ENCODE measurements around the gene ATP13A3.
A peak's percentile ranks its signal among the peaks of the same experiment; 100 is the strongest.
"Not testable (repeated sequence)": the region's sequence is repeated elsewhere in the genome, so short reads cannot be mapped to it uniquely, and the experiment has no call there.

ATP13A3 gene

DNA sequence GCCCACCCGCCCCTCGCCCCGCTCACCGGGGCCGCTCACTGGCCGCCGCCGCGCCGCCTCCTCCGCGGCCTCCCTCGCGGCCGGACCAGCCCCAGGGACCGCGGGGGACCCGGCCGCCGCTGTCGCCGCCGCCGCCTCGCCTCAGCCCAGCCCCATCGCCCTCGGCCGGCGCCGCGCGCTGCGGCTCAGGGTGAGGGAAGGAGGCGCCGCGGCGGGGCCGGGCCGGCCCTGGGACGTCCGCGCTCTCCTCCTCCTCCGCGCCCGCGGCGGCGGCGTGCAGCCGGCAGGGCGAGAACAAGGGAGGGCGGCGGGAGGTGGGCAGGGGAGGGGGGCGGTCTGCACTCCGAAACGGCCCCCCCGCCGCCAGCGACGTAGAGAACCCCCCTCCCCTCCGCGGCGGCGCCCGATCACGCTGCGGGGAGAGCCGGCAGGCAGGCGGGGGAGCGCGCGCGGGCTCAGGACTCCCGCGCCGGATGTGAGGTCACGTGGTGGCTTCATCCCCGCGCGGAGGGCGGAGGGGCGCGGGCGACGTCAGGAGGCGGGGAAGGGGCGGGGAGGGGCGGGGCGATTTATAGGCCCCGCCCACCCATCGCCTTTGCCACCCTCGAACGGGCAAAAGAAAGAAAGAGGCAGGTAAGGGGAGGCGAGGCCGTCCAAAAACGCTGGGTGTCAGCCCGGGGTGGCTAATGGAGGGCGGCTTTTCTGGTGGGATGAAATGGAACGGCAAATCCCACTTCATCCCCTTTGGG lies at the start of gene ATP13A3:
Gene ATP13A3 (minus strand): TSS at position 463 of the 749 bp plus-strand sequence. CDS start 24,812 bp downstream, outside the sequence.
- TF ChIP-seq ELF4 (IDR thresholded peaks at IDR 0.05) (no peak), SP1 (IDR thresholded peaks at IDR 0.05) (peak; percentile 26; the same call in 1 of the 2 replicates)
- ChIA-PET POLR2A (interaction anchor here (1.9 kb wide), 1 partner anchor 85 kb away, joined by 8 read pairs; no protein-coding TSS in a partner anchor), CTCF (interaction anchor here (0.6 to 1.3 kb wide), 2 partner anchors 15 to 28 kb away, joined by 3 to 4 read pairs; no protein-coding TSS in a partner anchor)
- DNase-seq (ENCODE audit: extremely low spot score) = peak; percentile 90

DNA sequence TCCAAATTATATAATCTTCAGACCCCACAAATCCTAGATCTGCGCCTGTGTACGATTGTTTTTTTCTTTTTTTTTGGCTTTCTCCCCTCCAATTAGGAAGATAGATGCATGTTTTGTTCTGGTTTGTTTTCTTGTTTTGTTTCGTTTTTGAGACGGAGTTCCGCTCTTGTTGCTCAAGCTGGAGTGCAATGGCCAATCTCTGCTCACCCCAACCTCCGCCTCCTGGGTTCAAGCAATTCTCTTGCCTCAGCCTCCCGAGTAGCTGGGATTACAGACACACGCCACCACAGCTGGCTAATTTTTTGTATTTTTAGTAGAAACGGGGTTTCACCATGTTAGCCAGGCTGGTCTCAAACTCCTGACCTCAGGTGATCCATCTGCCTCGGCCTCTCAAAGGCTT lies 48.4 kb upstream of the ATP13A3 start:
- POLR2A ChIA-PET = not testable (repeated sequence)
- CTCF ChIA-PET = interaction anchor here (1.7 kb wide), 1 partner anchor 59 kb away, joined by 5 read pairs; no protein-coding TSS in a partner anchor

DNA sequence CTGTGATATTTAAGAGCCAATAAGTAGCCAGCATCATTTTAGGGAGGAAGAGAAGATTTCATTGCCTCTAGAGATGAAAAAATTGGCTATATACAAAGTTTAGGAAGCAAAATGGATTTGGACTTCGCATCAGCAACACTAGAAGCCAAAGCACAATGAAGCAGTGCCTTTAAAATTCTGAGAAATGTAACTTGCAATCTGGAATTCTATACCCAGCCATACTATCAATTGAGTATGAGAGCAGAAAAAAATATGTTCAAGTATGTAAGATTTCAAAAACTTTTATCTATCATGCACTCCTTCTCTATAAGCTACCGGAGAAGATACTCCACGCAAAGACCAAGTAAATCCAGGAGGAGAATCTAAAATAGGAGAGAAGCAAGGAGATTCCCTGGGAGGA lies 47.4 kb upstream of the ATP13A3 start:
- ChIA-PET CTCF (no interaction called here), POLR2A (no interaction called here)
- no peak for TF ChIP-seq BHLHE40 (IDR thresholded peaks at IDR 0.05; ENCODE audit: borderline replicate concordance)
- TF ChIP-seq FOXM1 (IDR thresholded peaks at IDR 0.05; ENCODE audit: borderline replicate concordance) = no peak
- TF ChIP-seq TARDBP (IDR thresholded peaks at IDR 0.05) = no peak
- no peak for TF ChIP-seq HDGF (IDR thresholded peaks at IDR 0.05; ENCODE audit: borderline replicate concordance)
- no peak for TF ChIP-seq LEF1 (IDR thresholded peaks at IDR 0.05; ENCODE audit: borderline replicate concordance)
- no peak for TF ChIP-seq SUZ12 (IDR thresholded peaks at IDR 0.05)
- no peak for TF ChIP-seq ELF4 (IDR thresholded peaks at IDR 0.05)
- TF ChIP-seq FOXK2 (IDR thresholded peaks at IDR 0.05) = no peak
- no peak for TF ChIP-seq NFRKB (IDR thresholded peaks at IDR 0.05)
- DNase-seq (ENCODE audit: extremely low spot score) = no peak

More for the DNA sequence above, 48.4 kb upstream of the ATP13A3 start:
- DNase-seq (ENCODE audit: extremely low spot score) = not testable (repeated sequence)

DNA sequence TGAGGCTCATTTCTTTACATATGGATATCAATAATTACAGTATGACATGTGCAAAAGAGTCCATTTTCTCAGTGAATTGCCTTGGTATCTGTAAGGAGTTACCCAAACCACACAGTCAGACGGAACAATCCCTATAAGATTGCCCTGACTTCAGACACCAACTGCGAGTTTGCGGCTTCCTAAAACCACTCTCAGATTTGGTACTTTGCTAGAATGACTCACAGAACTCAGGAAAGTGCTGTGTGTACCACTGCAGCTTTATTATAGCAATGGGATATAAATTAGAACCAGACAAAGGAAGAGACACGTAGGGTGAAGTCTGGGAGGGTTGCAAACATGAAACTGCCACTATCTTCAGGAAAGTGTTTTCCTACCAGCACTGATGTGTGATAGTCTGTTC lies 45.8 kb upstream of the ATP13A3 start:
- ChIA-PET POLR2A (no interaction called here), CTCF (no interaction called here)
- TF ChIP-seq BHLHE40 (IDR thresholded peaks at IDR 0.05; ENCODE audit: borderline replicate concordance) (no peak), SUZ12 (IDR thresholded peaks at IDR 0.05) (no peak), SP1 (IDR thresholded peaks at IDR 0.05) (no peak), FOXM1 (IDR thresholded peaks at IDR 0.05; ENCODE audit: borderline replicate concordance) (no peak), FOXK2 (IDR thresholded peaks at IDR 0.05) (no peak), HDGF (IDR thresholded peaks at IDR 0.05; ENCODE audit: borderline replicate concordance) (no peak), NFRKB (IDR thresholded peaks at IDR 0.05) (no peak), ARNT (IDR thresholded peaks at IDR 0.05) (no peak), ELF4 (IDR thresholded peaks at IDR 0.05) (no peak), ZNF384 (IDR thresholded peaks at IDR 0.05) (no peak), FOXA1 (IDR thresholded peaks at IDR 0.05) (no peak), TARDBP (IDR thresholded peaks at IDR 0.05) (no peak), CTBP1 (IDR thresholded peaks at IDR 0.05; ENCODE audit: borderline replicate concordance) (no peak), L3MBTL2 (conservative IDR thresholded peaks at IDR 0.05) (no peak)
- TF ChIP-seq, protein P1, sequence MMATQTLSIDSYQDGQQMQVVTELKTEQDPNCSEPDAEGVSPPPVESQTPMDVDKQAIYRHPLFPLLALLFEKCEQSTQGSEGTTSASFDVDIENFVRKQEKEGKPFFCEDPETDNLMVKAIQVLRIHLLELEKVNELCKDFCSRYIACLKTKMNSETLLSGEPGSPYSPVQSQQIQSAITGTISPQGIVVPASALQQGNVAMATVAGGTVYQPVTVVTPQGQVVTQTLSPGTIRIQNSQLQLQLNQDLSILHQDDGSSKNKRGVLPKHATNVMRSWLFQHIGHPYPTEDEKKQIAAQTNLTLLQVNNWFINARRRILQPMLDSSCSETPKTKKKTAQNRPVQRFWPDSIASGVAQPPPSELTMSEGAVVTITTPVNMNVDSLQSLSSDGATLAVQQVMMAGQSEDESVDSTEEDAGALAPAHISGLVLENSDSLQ (IDR thresholded peaks at IDR 0.05) = no peak
- no peak for DNase-seq (ENCODE audit: extremely low spot score)

DNA sequence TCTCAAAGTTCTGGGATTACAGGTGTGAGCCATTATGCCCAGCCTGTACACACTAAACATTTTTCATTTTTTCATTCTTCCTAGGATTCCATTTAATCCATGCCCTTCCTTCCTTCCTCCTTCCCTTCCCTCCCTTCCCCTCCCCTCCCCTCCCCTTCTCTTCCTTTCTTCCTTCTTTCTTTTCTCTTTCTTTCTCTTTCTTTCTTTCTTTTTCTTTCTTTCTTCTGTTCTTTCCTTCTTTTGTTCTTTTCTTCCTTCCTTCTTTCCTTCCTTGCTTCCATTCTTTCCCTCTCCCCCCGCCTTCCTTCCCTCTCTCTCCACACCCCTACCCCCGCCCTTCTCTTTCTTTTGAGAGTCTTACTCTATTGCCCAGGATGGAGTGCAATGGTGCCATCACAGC lies 40.9 kb upstream of the ATP13A3 start:
- POLR2A ChIA-PET = no interaction called here
- TF ChIP-seq L3MBTL2 (conservative IDR thresholded peaks at IDR 0.05) = no peak
- TF ChIP-seq FOXM1 (IDR thresholded peaks at IDR 0.05; ENCODE audit: borderline replicate concordance) = no peak
- CTCF ChIA-PET = no interaction called here
- no peak for DNase-seq (ENCODE audit: extremely low spot score)

DNA sequence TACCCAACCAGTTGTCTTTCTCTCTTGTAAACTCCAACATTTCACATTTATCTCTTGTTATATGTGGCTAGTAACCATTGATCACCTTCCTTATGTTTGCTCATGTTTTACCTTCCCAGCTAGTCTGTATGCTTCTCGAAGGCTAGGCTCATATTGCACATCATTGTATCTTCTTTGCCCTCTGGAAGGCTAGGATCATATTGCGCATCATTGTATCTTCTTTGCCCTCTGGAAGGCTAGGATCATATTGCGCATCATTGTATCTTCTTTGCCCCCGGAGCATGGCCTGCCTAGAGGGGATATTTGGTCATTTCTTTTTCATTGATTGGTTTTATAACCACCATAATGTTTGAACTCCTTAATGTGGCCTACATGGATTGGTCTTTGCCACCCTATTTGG lies 39.4 kb upstream of the ATP13A3 start:
- ChIA-PET CTCF (no interaction called here), POLR2A (no interaction called here)
- no peak for DNase-seq (ENCODE audit: extremely low spot score)
- no peak for TF ChIP-seq ZNF384 (IDR thresholded peaks at IDR 0.05)
- no peak for TF ChIP-seq HDGF (IDR thresholded peaks at IDR 0.05; ENCODE audit: borderline replicate concordance)
- TF ChIP-seq CTBP1 (IDR thresholded peaks at IDR 0.05; ENCODE audit: borderline replicate concordance) = no peak
- no peak for TF ChIP-seq FOXK2 (IDR thresholded peaks at IDR 0.05)
- no peak for TF ChIP-seq TARDBP (IDR thresholded peaks at IDR 0.05)

DNA sequence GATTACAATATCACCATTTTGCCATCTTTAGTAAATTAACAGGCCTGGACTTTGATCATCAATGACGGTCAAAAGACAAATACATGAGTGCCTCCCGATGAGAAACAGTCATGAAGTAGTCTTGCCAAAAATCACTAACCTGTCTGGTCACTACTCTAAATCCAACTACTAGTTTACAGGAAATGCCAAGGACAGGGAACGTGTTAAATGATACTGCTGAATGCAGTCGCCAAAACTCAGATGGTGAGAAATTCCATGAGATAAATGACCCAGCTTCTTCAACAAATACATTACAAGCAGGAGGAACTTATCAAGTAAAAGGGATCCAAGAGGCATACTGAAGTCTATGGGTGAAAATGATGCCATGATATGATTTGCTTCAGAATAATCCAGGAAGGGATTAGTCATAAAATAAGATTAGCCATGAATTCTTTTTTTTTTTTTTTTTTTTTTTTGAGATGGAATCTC lies 35.8 kb upstream of the ATP13A3 start:
- DNase-seq (ENCODE audit: extremely low spot score) = no peak
- TF ChIP-seq FOXM1 (IDR thresholded peaks at IDR 0.05; ENCODE audit: borderline replicate concordance) (no peak), SP1 (IDR thresholded peaks at IDR 0.05) (no peak), HDGF (IDR thresholded peaks at IDR 0.05; ENCODE audit: borderline replicate concordance) (no peak), NFRKB (IDR thresholded peaks at IDR 0.05) (no peak), L3MBTL2 (conservative IDR thresholded peaks at IDR 0.05) (no peak)
- ChIA-PET POLR2A (interaction anchor here (1.2 kb wide), 1 partner anchor 49 kb away, joined by 4 read pairs; no protein-coding TSS in a partner anchor), CTCF (no interaction called here)

DNA sequence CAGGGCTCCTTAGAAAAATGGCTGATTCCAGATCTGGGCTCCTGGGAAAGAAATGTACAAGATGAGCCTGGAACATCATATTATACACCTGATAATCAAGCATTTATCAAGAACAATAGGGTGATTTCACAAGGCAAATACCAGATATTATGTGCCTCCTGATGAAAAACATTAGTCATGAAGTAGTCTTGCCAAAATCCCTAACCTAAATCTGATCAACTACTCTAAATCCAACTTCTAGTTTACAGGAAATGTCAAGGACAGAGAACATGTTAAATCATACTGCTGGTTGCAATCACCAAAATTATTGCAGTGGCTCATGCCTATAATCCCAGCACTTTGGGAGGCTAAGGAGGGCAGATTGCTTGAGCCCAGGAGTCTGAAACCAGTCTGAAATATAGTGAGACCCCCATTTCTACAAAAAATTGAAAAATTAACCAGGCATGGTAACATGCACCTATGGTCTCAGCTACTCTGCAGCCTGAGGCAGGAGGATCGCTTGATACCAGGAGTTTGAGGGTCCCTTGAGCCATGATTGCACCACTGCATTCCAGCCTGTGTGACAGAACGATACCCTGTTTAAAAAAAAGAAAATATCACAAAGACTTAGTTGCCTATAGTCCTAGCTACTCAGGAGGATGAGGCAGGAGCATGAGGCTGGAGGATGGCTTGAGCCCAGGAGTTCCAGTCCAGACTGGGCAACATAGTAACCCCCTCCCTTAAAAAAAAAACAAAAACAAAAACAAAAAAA lies 34.9 kb upstream of the ATP13A3 start:
- TF ChIP-seq CTBP1 (IDR thresholded peaks at IDR 0.05; ENCODE audit: borderline replicate concordance) = no peak
- no peak for TF ChIP-seq HDGF (IDR thresholded peaks at IDR 0.05; ENCODE audit: borderline replicate concordance)
- no peak for TF ChIP-seq NFRKB (IDR thresholded peaks at IDR 0.05)
- ChIA-PET CTCF (interaction anchor here (0.6 kb wide), 1 partner anchor 38 kb away, joined by 4 read pairs; no protein-coding TSS in a partner anchor), POLR2A (no interaction called here)
- DNase-seq (ENCODE audit: extremely low spot score) = no peak

DNA sequence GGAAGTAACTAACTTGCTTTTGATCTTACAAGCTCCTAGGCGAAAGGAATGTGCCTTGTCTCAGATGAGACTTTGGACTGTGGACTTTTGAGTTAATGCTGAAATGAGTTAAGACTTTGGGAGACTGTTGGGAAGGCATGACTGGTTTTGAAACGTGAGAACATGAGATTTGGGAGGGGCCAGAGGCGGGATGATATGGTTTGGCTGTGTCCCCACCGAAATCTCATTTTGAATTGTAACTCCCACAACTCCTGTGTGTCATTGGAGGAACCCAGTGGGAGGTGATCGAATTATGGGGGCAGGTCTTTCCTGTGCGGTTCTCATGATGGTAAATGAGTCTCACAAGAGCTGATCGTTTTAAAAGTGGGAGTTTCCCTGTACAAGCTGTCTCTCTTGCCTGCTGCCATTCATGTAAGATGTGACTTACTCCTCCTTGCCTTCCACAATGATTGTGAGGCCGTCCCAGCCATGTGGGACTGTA lies 33.9 kb upstream of the ATP13A3 start:
- POLR2A ChIA-PET; DNase-seq (ENCODE audit: extremely low spot score): not testable (repeated sequence)
- CTCF ChIA-PET = interaction anchor here (0.6 kb wide), 1 partner anchor 37 kb away, joined by 4 read pairs; no protein-coding TSS in a partner anchor

DNA sequence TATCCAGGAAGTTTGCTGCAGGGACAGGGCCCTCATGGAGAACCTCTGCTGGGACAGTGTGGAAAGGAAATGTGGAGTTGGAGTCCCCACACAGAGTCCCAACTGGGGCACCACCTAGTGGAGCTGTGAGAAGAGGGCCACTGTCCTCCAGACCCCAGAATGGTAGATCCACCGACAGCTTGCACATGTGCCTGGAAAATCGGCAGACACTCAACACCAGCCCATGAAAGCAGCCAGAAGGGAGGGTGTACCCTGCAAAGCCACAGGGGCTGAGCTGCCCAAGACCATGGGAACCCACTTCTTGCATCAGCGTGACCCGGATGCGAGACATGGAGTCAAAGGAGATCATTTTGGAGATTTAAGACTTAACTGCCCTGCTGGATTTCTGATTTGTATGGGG lies 33.4 kb upstream of the ATP13A3 start:
- POLR2A ChIA-PET; DNase-seq (ENCODE audit: extremely low spot score); CTCF ChIA-PET: not testable (repeated sequence)

All from HEK293T (cell line).